ENCODE results near the gene QPCTL. TPM values are rescaled to one million over a fixed set of nuclear protein-coding genes. Genes with fewer than 3 reads are reported as not detected.
A peak's percentile ranks its signal among the peaks of the same experiment; 100 is the strongest.

QPCTL gene
- total and polyA plus RNA-seq, 9 of the 15 experiments (the other 6 are each of a cell fraction or from before 2014, with no cell fraction given) = 0.99 to 31.3 (median 12.7) TPM

DNA sequence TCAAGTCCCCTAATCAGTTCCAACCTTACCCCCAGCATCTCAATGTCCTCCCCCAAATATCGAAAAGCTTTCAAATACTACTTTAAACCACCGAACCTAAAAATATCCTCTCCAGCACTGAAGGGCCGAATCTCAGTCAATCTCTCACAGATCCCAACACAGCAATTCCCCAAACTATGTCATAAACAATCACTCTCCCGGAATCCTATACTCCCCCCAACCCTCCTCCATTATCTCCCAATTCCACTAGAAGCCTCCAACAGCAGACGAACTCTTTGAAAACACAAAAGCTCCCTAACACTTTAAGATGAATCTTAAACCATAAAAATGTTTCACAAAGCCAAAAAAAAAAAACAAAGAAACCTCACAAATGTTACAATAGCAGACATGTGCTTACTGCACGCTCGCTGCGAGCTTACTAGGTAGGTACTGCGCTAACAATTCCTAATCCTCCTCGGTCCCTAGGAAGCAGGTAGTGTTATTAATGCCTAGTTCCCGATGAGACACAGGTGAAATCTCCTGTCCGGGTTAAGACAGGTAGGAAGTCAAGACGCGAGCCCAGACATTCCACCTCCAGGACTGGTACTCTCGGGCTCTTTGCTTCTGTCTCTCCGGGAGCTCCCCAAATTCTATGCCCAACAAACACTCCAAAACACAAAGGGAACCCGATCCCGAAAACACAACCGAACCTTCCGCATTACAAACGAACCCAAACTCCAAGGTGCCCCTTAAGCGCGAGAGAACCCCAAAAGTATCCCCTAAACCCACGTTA, 24.1 kb downstream of the QPCTL start:
- no peaks in the 10 kb centered on the region for H3K9me3 ChIP-seq (replicated peaks; ENCODE audit: control insufficient read depth, insufficient read depth, low read depth, low read length)
- H3K4me2 ChIP-seq (ENCODE audit: insufficient read depth, low read length) = peak overlapping the region; percentile 99
- no peak for ATAC-seq
- H3K36me3 ChIP-seq (ENCODE audit: control insufficient read depth, insufficient read depth, low read length) = peaks cover 43% of the 10 kb centered on the region; the same call in 2 of the 3 replicates
- no peaks in the 10 kb centered on the region for H4K20me1 ChIP-seq (replicated peaks; ENCODE audit: control insufficient read depth, insufficient read depth, low read length)
- peak in 3 of 4 experiments; percentile 31 to 39 (median 33) for DNase-seq (ENCODE audit: extremely low read depth in 1 of 4, low spot score in 3 of 4)
- in situ Hi-C loops (cut with MboI) = no loop called here
- H3K9me1 ChIP-seq (ENCODE audit: control insufficient read depth, insufficient read depth, low read length) = no peaks in the 10 kb centered on the region
- ChIA-PET POLR2A (interaction anchor here (0.7 to 5.9 kb wide), 18 partner anchors 8 to 201 kb away, joined by 3 to 46 read pairs (median 7); partner anchors contain the start of genes FBXO46, GIPR, MEIOSIN and QPCTL), CTCF (ENCODE audit: low intra/inter-chr PET ratio) (interaction anchor here (0.6 to 0.7 kb wide), 2 partner anchors 24 to 191 kb away, joined by 3 to 4 read pairs; no protein-coding TSS in a partner anchor)
- no peak for FAIRE-seq
- H3K27ac ChIP-seq (ENCODE audit: extremely low read depth, low read depth, low read length) = peak overlapping the region; percentile 96
- H2AFZ ChIP-seq (ENCODE audit: low read depth, low read length) = peak overlapping the region; percentile 73
- H3K27me3 ChIP-seq (ENCODE audit: control insufficient read depth in 2 of 2, insufficient read depth in 2 of 2, low read length in 2 of 2) = no peaks in the 10 kb centered on the region
- H3K4me1 ChIP-seq (replicated peaks in 1 of 2; ENCODE audit: control insufficient read depth in 2 of 2, insufficient read depth in 2 of 2, low read length in 2 of 2) = peaks cover 20 to 32% of the 10 kb centered on the region in 2 experiments
- H3K4me3 ChIP-seq = peak overlapping the region; percentile 63
- WGBS (ENCODE audit: insufficient coverage, low coverage, missing lambda C conversion rate) = under 1% methylated on average over 24 of the region's 24 CpGs
- H3K79me2 ChIP-seq (ENCODE audit: control insufficient read depth, insufficient read depth, low read length) = peaks cover 69% of the 10 kb centered on the region
- BruUV-seq (replicated peaks) = TSS peak; percentile 72
- intact Hi-C loops (cut with micrococcal nuclease) = loop anchor here (1.0 kb wide), 1 partner anchor 54 kb away; no protein-coding TSS in a partner anchor
- H3K9ac ChIP-seq (ENCODE audit: insufficient read depth in 1 of 2, low read depth in 2 of 2, low read length in 2 of 2) = peak overlapping the region; percentile 93 to 99
- no peak for TF ChIP-seq ESRRB (CRISPR knock-in tag; IDR thresholded peaks at IDR 0.05; ENCODE audit: borderline replicate concordance)
- TF ChIP-seq FOSL1 (tag; conservative IDR thresholded peaks at IDR 0.05) = 0 out of 2 replicates have a peak, but pooled peaks have one; percentile 24
- TF ChIP-seq NFRKB (IDR thresholded peaks at IDR 0.05; ENCODE audit: low read depth) = peak; percentile 51; the same call in 1 of the 2 replicates
- no peak for TF ChIP-seq KLF16 (IDR thresholded peaks at IDR 0.05)
- TF ChIP-seq HLTF (IDR thresholded peaks at IDR 0.05) = peak; percentile 13; the same call in 1 of the 2 replicates
- TF ChIP-seq HMGXB4 (CRISPR knock-in tag; IDR thresholded peaks at IDR 0.05) = peak; percentile 23; the same call in 1 of the 2 replicates
- TF ChIP-seq MYC (IDR thresholded peaks at IDR 0.05; ENCODE audit: low read depth, low read length) = peak; percentile 64
- peak; percentile 46; the same call in 1 of the 2 replicates for TF ChIP-seq MYC (CRISPR knock-in tag; IDR thresholded peaks at IDR 0.05; ENCODE audit: borderline replicate concordance, low read depth)
- peak; percentile 3; the same call in 1 of the 2 replicates for TF ChIP-seq CREB3L1 (IDR thresholded peaks at IDR 0.05; ENCODE audit: borderline replicate concordance, low read depth)
- peak; percentile 67 for TF ChIP-seq ZNF766 (CRISPR knock-in tag; conservative IDR thresholded peaks at IDR 0.05)
- TF ChIP-seq, protein P1, sequence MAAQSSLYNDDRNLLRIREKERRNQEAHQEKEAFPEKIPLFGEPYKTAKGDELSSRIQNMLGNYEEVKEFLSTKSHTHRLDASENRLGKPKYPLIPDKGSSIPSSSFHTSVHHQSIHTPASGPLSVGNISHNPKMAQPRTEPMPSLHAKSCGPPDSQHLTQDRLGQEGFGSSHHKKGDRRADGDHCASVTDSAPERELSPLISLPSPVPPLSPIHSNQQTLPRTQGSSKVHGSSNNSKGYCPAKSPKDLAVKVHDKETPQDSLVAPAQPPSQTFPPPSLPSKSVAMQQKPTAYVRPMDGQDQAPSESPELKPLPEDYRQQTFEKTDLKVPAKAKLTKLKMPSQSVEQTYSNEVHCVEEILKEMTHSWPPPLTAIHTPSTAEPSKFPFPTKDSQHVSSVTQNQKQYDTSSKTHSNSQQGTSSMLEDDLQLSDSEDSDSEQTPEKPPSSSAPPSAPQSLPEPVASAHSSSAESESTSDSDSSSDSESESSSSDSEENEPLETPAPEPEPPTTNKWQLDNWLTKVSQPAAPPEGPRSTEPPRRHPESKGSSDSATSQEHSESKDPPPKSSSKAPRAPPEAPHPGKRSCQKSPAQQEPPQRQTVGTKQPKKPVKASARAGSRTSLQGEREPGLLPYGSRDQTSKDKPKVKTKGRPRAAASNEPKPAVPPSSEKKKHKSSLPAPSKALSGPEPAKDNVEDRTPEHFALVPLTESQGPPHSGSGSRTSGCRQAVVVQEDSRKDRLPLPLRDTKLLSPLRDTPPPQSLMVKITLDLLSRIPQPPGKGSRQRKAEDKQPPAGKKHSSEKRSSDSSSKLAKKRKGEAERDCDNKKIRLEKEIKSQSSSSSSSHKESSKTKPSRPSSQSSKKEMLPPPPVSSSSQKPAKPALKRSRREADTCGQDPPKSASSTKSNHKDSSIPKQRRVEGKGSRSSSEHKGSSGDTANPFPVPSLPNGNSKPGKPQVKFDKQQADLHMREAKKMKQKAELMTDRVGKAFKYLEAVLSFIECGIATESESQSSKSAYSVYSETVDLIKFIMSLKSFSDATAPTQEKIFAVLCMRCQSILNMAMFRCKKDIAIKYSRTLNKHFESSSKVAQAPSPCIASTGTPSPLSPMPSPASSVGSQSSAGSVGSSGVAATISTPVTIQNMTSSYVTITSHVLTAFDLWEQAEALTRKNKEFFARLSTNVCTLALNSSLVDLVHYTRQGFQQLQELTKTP (IDR thresholded peaks at IDR 0.05; ENCODE audit: low read depth in 1 of 2, partially characterized antibody in 2 of 2) = peak in 1 of 2 experiments; percentile 27

All from K562 (cell line).